ENCODE measurements around the gene NAV2.

The NAV2 gene

GRCh38 chr11:19843079-19843478 is 130.4 kb downstream of the NAV2 start:
- DNase-seq = no peak

GRCh38 chr11:19844012-19844411 is 131.4 kb downstream of the NAV2 start:
- DNase-seq = no peak

GRCh38 chr11:19844806-19845205 is 132.2 kb downstream of the NAV2 start:
- DNase-seq = no peak

GRCh38 chr11:19845626-19846025 is 133.0 kb downstream of the NAV2 start:
- DNase-seq = no peak

- DNase-seq = no peak
Measured at GRCh38 chr11:19846654-19847305, 134.1 kb downstream of the NAV2 start.

- no peak for DNase-seq
Measured at GRCh38 chr11:19848219-19848618, 135.6 kb downstream of the NAV2 start.

- no peak for DNase-seq
Measured at GRCh38 chr11:19849107-19849789, 136.6 kb downstream of the NAV2 start.

- DNase-seq = no peak
Measured at GRCh38 chr11:19849947-19850593, 137.4 kb downstream of the NAV2 start.

- DNase-seq = no peak
Measured at GRCh38 chr11:19852288-19852687, 139.7 kb downstream of the NAV2 start.

- DNase-seq = no peak
Measured at GRCh38 chr11:19853016-19853415, 140.4 kb downstream of the NAV2 start.

- DNase-seq = no peak
Measured at GRCh38 chr11:19853920-19854319, 141.3 kb downstream of the NAV2 start.

- no peak for DNase-seq
Measured at GRCh38 chr11:19861171-19861570, 148.5 kb downstream of the NAV2 start.

GRCh38 chr11:19862091-19862490 is 149.5 kb downstream of the NAV2 start:
- no peak for DNase-seq

- DNase-seq = no peak
Measured at GRCh38 chr11:19864141-19865140, 151.8 kb downstream of the NAV2 start.

- no peak for DNase-seq
Measured at GRCh38 chr11:19866037-19866436, 153.4 kb downstream of the NAV2 start.

- no peak for DNase-seq
Measured at GRCh38 chr11:19866521-19866920, 153.9 kb downstream of the NAV2 start.

- no peak for DNase-seq
Measured at GRCh38 chr11:19867064-19867463, 154.4 kb downstream of the NAV2 start.

GRCh38 chr11:19868281-19868821 is 155.7 kb downstream of the NAV2 start:
- no peak for DNase-seq

- no peak for DNase-seq
Measured at GRCh38 chr11:19868871-19869270, 156.2 kb downstream of the NAV2 start.

GRCh38 chr11:19869466-19869865 is 156.8 kb downstream of the NAV2 start:
- DNase-seq = no peak

- DNase-seq = no peak
Measured at GRCh38 chr11:19869946-19870589, 157.4 kb downstream of the NAV2 start.

GRCh38 chr11:19871531-19871930 is 158.9 kb downstream of the NAV2 start:
- DNase-seq = no peak

All from NCI-H1417 treated with DMSO at 0.1 percent for 48 hours (cell line).